Frontal cortex (tissue), 4 donors: ENCODE results near the gene APP. TPM values are rescaled to one million over a fixed set of nuclear protein-coding genes. Genes with fewer than 3 reads are reported as not detected.

Experiments
- DNase-seq, 2 donors: peaks; one replicate each; pipeline ENCODE4 v3.0.0; 2012; ENCODE audit warnings: low spot score in 2 of 2
- FAIRE-seq: peaks from 2 replicates; lab custom pipeline; 2012; peaks lifted over from hg19 to GRCh38; lab: Jason Lieb, UNC
- total RNA-seq: library from RNA; depleted of rRNA; stranded (reverse); fragments of >200 nt; gene quantifications from one replicate; pipeline ENCODE4 v1.2.3, GENCODE V29; 2014
- donor health status: control.
- donor health status: control.
- donor health status: control.

Gene APP
- total RNA-seq, 1 donor from 2014 or later: 549 TPM

- peak in 1 of 2 donors; percentile 4 for DNase-seq
- peak; percentile 84 for FAIRE-seq
Observed at GRCh38 chr21:25997788-25998611, 172.6 kb downstream of the APP start.

- FAIRE-seq (no peak), DNase-seq (no peak)
Observed at GRCh38 chr21:25995278-25995677, 175.3 kb downstream of the APP start.

- FAIRE-seq: peak; percentile 82
- DNase-seq: no peak
Observed at GRCh38 chr21:25994758-25995163, 175.8 kb downstream of the APP start.

- FAIRE-seq: no peak
- DNase-seq: no peak
Observed at GRCh38 chr21:25988738-25989137, 181.8 kb downstream of the APP start.

DNA sequence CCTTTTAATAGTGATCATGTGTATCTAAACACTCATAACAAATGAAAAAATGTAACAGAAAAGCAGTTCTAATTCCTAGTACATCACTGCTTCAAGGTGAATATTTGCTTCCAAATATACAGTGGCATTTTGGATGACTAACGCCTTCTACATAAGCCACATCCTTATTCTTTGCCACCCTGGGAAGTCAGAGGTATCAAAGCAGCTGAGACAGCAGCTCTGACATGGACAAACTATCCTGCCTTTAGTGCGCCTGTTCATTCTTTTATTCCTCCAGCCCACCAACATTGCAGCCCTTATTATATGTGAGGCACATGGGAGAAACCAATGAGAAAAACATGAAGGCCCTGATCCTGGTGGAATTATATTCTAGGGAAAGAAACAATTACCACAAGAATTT, 183.0 kb downstream of the APP start:
- FAIRE-seq (no peak), DNase-seq (no peak)

- DNase-seq (no peak), FAIRE-seq (no peak)
Observed at GRCh38 chr21:25986928-25987327, 183.6 kb downstream of the APP start.

GRCh38 chr21:25985990-25986389, 184.6 kb downstream of the APP start:
- FAIRE-seq: no peak
- no peak for DNase-seq

DNA sequence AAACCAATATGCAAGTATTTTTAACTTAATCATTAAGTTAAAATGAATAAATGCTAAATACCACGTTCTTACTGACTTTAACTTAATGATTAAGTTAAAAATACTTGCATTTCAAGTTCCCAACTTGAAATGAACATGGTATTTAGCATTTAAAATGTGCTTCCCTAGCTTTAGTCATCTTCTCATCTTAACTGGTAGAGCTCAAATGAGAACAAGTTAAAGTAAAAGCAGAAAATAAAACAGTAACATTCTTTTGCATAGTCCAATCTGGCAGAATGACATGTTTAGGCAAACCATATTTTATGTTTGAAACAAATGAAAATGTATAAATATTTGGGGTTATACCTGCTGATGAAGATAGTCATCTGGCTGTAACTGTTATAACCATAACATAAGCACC, 186.0 kb downstream of the APP start:
- FAIRE-seq (no peak), DNase-seq (no peak)

GRCh38 chr21:25983745-25984144, 186.8 kb downstream of the APP start:
- no peak for DNase-seq
- no peak for FAIRE-seq

- FAIRE-seq: no peak
- DNase-seq: no peak
Observed at GRCh38 chr21:25980710-25981109, 189.9 kb downstream of the APP start.

DNA sequence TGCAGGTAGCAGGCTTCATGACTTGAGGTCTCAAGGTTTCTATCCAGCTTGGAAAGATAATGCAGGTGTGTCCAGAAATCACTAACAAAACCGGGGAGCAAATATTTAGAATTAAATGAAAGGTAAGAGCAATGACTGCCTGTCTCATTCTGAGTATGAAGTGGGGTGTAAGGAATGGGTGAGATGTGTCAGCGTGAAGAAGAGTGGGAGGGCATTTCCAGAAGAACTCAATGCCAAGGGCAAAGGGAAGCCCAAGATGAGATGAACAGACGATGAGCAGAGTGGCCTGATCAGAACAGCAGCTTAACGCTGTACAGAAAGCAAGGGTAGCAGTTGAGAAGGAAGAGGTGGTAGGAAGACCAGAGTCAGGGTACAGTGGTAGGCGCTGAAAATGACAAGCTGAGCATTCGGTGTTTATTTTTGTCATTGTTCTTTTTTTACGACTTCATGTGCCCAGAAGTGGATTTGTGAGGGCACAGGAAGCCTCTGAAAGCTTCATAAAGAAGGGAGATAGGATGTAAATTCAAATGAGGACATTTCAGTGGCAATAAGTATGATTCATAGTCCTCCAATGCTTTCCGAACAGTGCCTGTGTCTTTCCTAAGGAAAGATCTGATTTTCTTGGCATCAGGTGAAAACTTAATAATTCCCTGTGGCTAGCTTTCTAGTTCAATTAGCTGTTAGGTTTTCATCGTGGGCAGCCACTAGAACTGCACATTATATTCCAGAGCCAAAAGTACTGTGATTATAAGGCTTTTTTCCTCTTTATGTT, 190.5 kb downstream of the APP start:
- FAIRE-seq (no peak), DNase-seq (no peak)

DNA sequence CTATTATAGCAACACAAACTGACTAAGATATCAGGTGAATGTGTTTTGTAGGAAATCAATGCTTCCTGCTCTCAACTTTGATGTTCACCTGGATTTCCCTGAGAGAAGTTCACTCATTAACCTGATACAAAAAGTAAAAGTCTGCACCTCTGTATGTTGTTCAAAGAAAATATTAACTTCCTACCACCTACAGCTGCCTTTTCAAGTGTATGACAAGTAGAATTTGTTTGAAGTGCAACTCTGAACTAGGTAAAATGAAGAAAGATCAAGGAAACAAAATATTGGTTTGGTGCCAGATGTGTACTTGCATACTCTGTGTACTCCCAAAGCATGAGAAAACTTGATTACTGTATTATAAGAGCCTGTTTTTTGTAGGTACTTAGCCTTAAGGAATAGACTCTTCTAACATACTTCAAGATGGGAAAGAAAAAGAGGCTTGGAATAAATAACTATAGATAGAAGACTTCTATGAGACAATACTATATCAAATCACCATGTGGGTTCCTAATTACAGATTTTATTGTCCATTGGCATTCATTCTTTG, 193.4 kb downstream of the APP start:
- no peak for DNase-seq
- no peak for FAIRE-seq

GRCh38 chr21:25974964-25975363, 195.6 kb downstream of the APP start:
- DNase-seq (no peak), FAIRE-seq (no peak)

DNA sequence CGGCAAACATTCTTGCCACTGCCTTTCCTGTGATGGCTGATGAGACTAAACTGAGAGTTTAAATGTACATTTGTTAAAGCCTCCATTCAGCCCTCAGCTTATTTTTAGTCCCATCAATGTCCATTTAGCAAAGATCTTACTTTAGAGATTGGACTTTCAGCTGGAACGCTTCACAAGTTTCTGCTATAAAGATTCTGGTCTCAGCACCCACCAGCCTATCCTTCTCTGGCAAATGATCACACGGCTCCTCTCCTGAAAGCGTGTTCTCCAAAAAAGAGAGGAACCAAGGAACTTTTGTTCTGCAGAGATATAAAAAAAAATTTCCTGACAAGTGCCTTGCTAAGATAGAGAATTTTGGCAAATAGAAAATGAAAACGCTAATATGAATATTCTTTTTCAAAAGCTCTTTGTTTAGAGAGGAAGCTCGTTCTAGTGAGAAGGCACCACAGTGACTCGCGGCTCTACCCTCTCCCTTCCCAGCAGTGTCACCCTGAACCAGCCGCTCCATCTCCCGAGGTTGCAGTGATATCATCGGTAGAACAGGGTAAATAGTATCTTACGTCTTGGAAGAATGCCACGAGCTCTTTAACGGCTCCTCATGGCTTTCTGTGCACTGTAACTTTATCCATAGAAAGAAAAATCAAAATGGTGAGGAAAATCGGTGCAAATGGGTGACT, 200.2 kb downstream of the APP start:
- no peak for FAIRE-seq
- DNase-seq: no peak

- no peak for DNase-seq
- no peak for FAIRE-seq
Observed at GRCh38 chr21:25967901-25968438, 202.6 kb downstream of the APP start.

DNA sequence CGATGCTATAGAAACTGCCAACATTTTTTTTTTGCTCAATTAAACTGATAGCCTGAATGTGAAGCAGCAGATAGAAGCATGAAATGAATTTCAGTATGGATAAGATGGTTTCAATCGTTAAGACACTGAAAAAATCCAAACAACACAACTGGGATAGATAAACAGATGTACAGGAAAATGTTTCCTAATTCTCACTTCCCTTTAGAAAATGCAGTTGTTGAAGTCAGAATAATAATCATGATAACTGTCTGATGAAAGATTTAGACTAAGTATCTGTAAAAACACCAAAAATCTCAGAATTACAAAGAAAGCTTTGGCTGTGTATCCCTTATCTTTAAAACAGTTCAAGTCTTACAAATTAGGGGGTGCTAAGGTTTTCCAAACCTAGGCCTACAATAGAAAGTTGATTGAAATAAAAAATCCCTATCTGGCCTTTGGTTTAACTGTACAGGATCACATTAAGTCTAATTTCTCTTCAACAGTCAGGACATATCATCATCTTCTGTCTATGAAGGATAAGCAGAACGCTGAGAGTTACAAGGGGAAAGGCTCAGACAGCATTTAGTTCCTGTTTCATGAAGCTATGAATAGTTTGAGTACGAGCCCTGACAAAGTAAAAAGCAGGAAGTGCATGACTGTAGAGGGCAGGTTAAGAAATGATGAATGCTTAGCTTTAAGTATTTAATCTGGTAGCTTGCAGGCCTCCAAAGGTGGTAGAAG, 203.2 kb downstream of the APP start:
- DNase-seq (no peak), FAIRE-seq (no peak)

DNA sequence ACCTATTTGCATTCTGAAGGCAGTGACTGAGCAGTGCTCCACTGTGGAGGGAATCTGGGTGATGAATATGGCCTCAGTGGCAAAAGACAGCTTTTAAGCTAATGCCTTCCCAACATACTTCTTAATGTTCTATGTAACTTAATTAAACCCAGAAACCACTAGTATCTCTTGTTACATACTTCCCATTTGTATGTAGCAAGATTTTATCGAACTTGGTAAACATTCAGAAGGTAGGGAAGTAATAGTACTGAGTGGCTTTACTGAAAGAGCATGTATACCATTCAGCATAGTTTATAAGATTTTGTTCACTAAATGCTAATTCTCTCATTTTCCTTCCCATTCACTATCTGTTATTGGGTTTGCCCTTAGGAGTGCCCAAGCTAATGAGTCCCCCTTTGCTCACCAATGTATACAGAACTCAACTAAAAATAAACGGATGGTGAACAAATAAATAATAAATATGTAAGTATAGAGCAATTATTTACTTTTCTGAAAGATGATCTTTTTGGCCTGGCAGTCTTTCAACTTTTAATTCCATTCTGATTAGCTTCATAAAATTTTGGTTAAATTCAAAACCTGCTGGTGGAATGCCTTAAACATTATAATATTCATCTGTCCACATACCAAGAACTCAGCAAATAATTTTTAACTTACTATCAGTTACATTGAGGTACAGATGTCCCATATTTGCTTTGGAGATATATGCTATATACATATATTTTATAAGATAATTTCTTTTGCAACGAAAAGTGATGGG, 204.4 kb downstream of the APP start:
- FAIRE-seq (no peak), DNase-seq (no peak)

DNA sequence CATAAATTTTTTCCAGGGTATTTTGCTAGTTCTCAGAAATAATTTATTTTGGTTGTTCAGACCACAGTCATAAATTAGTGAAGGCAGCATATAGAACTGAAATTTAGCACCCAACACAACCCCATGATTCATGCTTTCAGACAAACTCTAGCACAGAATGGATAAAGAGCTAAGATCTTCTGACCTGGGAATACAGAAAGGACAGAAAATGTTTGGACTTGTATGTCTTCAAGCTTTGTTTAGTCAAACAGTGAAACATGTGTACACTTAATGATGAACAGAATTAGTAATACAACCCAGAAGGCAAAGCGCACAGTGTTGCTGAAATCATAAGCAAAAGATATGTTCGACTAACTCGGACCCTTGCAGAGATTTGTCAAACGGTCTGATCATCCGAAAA, 205.6 kb downstream of the APP start:
- no peak for DNase-seq
- FAIRE-seq: no peak

GRCh38 chr21:25964015-25964414, 206.6 kb downstream of the APP start:
- no peak for FAIRE-seq
- DNase-seq: no peak
